ENCODE results near the gene SUMO2. TPM values are rescaled to one million over a fixed set of nuclear protein-coding genes. Genes with fewer than 3 reads are reported as not detected.
A peak's percentile ranks its signal among the peaks of the same experiment; 100 is the strongest.
"Not testable (repeated sequence)": the region's sequence is repeated elsewhere in the genome, so short reads cannot be mapped to it uniquely, and the experiment has no call there.

SUMO2 gene
- total RNA-seq, 4 donors from 2014 or later = 22.5 to 52.8 (median 37.4) TPM

- Histone ChIP-seq H3K4me1 (peaks cover 0 to 30% (median 3%) of the 10 kb centered on the region in 4 donors), H3K36me3 (peaks cover 0 to 28% (median 0%) of the 10 kb centered on the region in 3 donors), H3K27ac (peak within 1 kb of the TSS; percentile 95 to 97 (median 96)), H3K27me3 (no peaks in the 10 kb centered on the region), H3K4me3 (peak within 1 kb of the TSS; percentile 76 to 99 (median 86)), H3K9me3 (no peaks in the 10 kb centered on the region)
- peak; percentile 68 to 87 (median 80) for TF ChIP-seq CTCF (IDR thresholded peaks at IDR 0.05)
- TF ChIP-seq POLR2A (IDR thresholded peaks at IDR 0.05) = peak; percentile 69 to 82
- peak; percentile 85 to 93 (median 93) for DNase-seq
Measured at GRCh38 chr17:75131278-75132017, 51.3 kb downstream of the SUMO2 start, which contains the start of gene NT5C. NT5C (minus strand) TSS chr17:75131742; CDS start chr17:75131707, 35 bp downstream.

- H3K4me3 ChIP-seq = peak overlapping the region; percentile 76 to 99 (median 86)
- no peaks in the 10 kb centered on the region for H3K27me3 ChIP-seq
- peak overlapping the region; percentile 95 to 97 (median 96) for H3K27ac ChIP-seq
- peaks cover 0 to 36% (median 6%) of the 10 kb centered on the region in 4 donors for H3K4me1 ChIP-seq
- no peaks in the 10 kb centered on the region for H3K9me3 ChIP-seq
- TF ChIP-seq POLR2A (IDR thresholded peaks at IDR 0.05) = no peak
- peak; percentile 24 to 70 (median 54) for TF ChIP-seq CTCF (IDR thresholded peaks at IDR 0.05)
- DNase-seq = peak; percentile 46 to 76 (median 71)
- peaks cover 0 to 22% (median 0%) of the 10 kb centered on the region in 3 donors for H3K36me3 ChIP-seq
Measured at GRCh38 chr17:75130632-75131277, 52.0 kb downstream of the SUMO2 start.

GRCh38 chr17:75130059-75130631, 52.6 kb downstream of the SUMO2 start:
- peak in 1 of 3 donors; percentile 52 for DNase-seq
- H3K27ac ChIP-seq = peak overlapping the region; percentile 95 to 97 (median 96)
- peaks cover under 1 to 42% (median 12%) of the 10 kb centered on the region in 4 donors for H3K4me1 ChIP-seq
- H3K27me3 ChIP-seq = no peaks in the 10 kb centered on the region
- peaks cover 0 to 16% (median 0%) of the 10 kb centered on the region in 3 donors for H3K36me3 ChIP-seq
- TF ChIP-seq CTCF (IDR thresholded peaks at IDR 0.05) (no peak), POLR2A (IDR thresholded peaks at IDR 0.05) (no peak)
- H3K4me3 ChIP-seq = peak overlapping the region; percentile 76 to 99 (median 86)
- no peaks in the 10 kb centered on the region for H3K9me3 ChIP-seq

- H3K27me3 ChIP-seq = no peaks in the 10 kb centered on the region
- H3K27ac ChIP-seq = peak overlapping the region in 1 of 4 donors; percentile 50
- DNase-seq = no peak
- TF ChIP-seq POLR2A (IDR thresholded peaks at IDR 0.05) = no peak
- TF ChIP-seq CTCF (IDR thresholded peaks at IDR 0.05) = no peak
- H3K4me1 ChIP-seq = peaks cover 5 to 47% (median 16%) of the 10 kb centered on the region in 4 donors
- H3K36me3 ChIP-seq = peaks cover 0 to 12% (median 0%) of the 10 kb centered on the region in 3 donors
- H3K4me3 ChIP-seq = no peak overlapping the region
- H3K9me3 ChIP-seq = no peaks in the 10 kb centered on the region
Measured at GRCh38 chr17:75129576-75129975, 53.2 kb downstream of the SUMO2 start.

GRCh38 chr17:75128694-75129505, 53.9 kb downstream of the SUMO2 start:
- H3K9me3 ChIP-seq = no peaks in the 10 kb centered on the region
- TF ChIP-seq CTCF (IDR thresholded peaks at IDR 0.05) (no peak), POLR2A (IDR thresholded peaks at IDR 0.05) (no peak)
- H3K36me3 ChIP-seq = peaks cover 0 to 12% (median 0%) of the 10 kb centered on the region in 3 donors
- H3K27me3 ChIP-seq = no peaks in the 10 kb centered on the region
- peaks cover 5 to 52% (median 19%) of the 10 kb centered on the region in 4 donors for H3K4me1 ChIP-seq
- H3K4me3 ChIP-seq = no peak overlapping the region
- peak overlapping the region in 2 of 4 donors; percentile 38 to 50 for H3K27ac ChIP-seq
- peak in 1 of 3 donors; percentile 48 for DNase-seq

GRCh38 chr17:75127936-75128335, 54.8 kb downstream of the SUMO2 start:
- H3K27me3 ChIP-seq, H3K4me3 ChIP-seq, H3K9me3 ChIP-seq, DNase-seq: not testable (repeated sequence)
- Histone ChIP-seq H3K27ac (peak overlapping the region in 2 of 4 donors; percentile 38 to 73), H3K36me3 (peaks cover 0 to 12% (median 0%) of the 10 kb centered on the region in 3 donors), H3K4me1 (peaks cover 5 to 57% (median 19%) of the 10 kb centered on the region in 4 donors)
